GM23338 (cell line): ENCODE measurements around the gene GTPBP8. TPM values are rescaled to one million over a fixed set of nuclear protein-coding genes. Genes with fewer than 3 reads are reported as not detected.

ENCODE experiments used
- ATAC-seq: fragments of 200-7000 bp; cut with Tn5 transposase; 3 replicates; pipeline ENCODE4 v1.9.1; 2020
- DNase-seq: peaks from one replicate; pipeline ENCODE4 v3.0.0-alpha.2; 2015; ENCODE audit warnings: low spot score
- H2AFZ ChIP-seq: fragments of 200-600 bp; sonication (generic); 2 replicates; pipeline ENCODE4 v1.8.0; 2016; ENCODE audit warnings: antibody characterized with exemption, mild to moderate bottlenecking, moderate library complexity
- H3F3A ChIP-seq: fragments of 200-600 bp; sonication (generic); replicated peaks from 2 replicates; pipeline ENCODE4 v1.8.0; 2017; ENCODE audit warnings: antibody characterized with exemption, mixed run types, low read depth
- H3K27ac ChIP-seq: fragments of 200-600 bp; sonication (generic); 2 replicates; pipeline ENCODE4 v1.6.1; 2016; ENCODE audit warnings: low read depth
- H3K27me3 ChIP-seq: fragments of 200-600 bp; sonication (generic); 2 replicates; pipeline ENCODE4 v1.8.0; 2016; ENCODE audit warnings: mild to moderate bottlenecking, mixed run types, moderate library complexity; ENCODE audit not compliant: insufficient read depth
- H3K36me3 ChIP-seq: fragments of 200-600 bp; sonication (generic); 2 replicates; pipeline ENCODE4 v1.8.0; 2016; ENCODE audit warnings: mild to moderate bottlenecking; ENCODE audit not compliant: insufficient read depth
- H3K4me1 ChIP-seq: fragments of 200-600 bp; sonication (generic); 2 replicates; pipeline ENCODE4 v1.8.0; 2016; ENCODE audit warnings: mild to moderate bottlenecking, moderate library complexity; ENCODE audit not compliant: insufficient read depth
- H3K4me2 ChIP-seq: fragments of 200-600 bp; sonication (generic); 2 replicates; pipeline ENCODE4 v1.7.1; 2017; ENCODE audit warnings: mixed run types
- H3K4me3 ChIP-seq: fragments of 200-600 bp; sonication (generic); 2 replicates; pipeline ENCODE4 v1.6.1; 2016; ENCODE audit warnings: mixed run types
- H3K79me2 ChIP-seq: fragments of 200-600 bp; sonication (generic); replicated peaks from 2 replicates; pipeline ENCODE4 v1.8.0; 2017; ENCODE audit warnings: mild to moderate bottlenecking; ENCODE audit not compliant: insufficient read depth
- H3K9me2 ChIP-seq: fragments of 200-600 bp; sonication (generic); 2 replicates; pipeline ENCODE4 v1.8.0; 2017; ENCODE audit not compliant: insufficient read depth
- H4K20me1 ChIP-seq: fragments of 200-600 bp; sonication (generic); replicated peaks from 2 replicates; pipeline ENCODE4 v1.8.0; 2017; ENCODE audit warnings: mild to moderate bottlenecking; ENCODE audit not compliant: insufficient read depth
- H3K27ac Mint-ChIP-seq: 2 replicates; pipeline ENCODE4 v1.8.0; 2020; ENCODE audit warnings: inconsistent platforms, mild to moderate bottlenecking, moderate library complexity, mixed read lengths
- H3K27me3 Mint-ChIP-seq: 3 replicates; pipeline ENCODE4 v1.8.0; 2022; ENCODE audit warnings: low read depth, mild to moderate bottlenecking, moderate library complexity, mixed read lengths, inconsistent platforms; ENCODE audit not compliant: insufficient read depth, poor library complexity
- H3K36me3 Mint-ChIP-seq: 3 replicates; pipeline ENCODE4 v1.8.0; 2021; ENCODE audit warnings: low read depth, mild to moderate bottlenecking, inconsistent platforms, moderate library complexity, mixed read lengths
- H3K4me1 Mint-ChIP-seq: 3 replicates; pipeline ENCODE4 v1.8.0; 2020; ENCODE audit warnings: mild to moderate bottlenecking, inconsistent platforms, mixed read lengths
- H3K4me3 Mint-ChIP-seq: 3 replicates; pipeline ENCODE4 v1.8.0; 2021; ENCODE audit warnings: moderate library complexity, mild to moderate bottlenecking, inconsistent platforms, mixed read lengths
- H3K9me3 Mint-ChIP-seq: 3 replicates; pipeline ENCODE4 v1.8.0; 2020; ENCODE audit warnings: moderate library complexity, mild to moderate bottlenecking, inconsistent platforms, mixed read lengths
- CREB1 ChIP-seq: fragments of 250-450 bp; sonication (Bioruptor Pico); IDR thresholded peaks from 2 replicates; pipeline ENCODE4 v1.5.0; 2020; ENCODE audit warnings: low read depth, mild to moderate bottlenecking, moderate library complexity
- ETS1 ChIP-seq: IDR thresholded peaks from 2 replicates; pipeline ENCODE4 v1.6.1; 2016; ENCODE audit warnings: antibody characterized with exemption
- EZH2 ChIP-seq: fragments of 200-600 bp; sonication (generic); IDR thresholded peaks from one replicate; pipeline ENCODE4 v1.8.0; 2017; ENCODE audit warnings: antibody characterized with exemption, mild to moderate bottlenecking, low read depth; ENCODE audit not compliant: unreplicated experiment
- EZH2phosphoT487 ChIP-seq: fragments of 200-600 bp; sonication (generic); IDR thresholded peaks from one replicate; pipeline ENCODE4 v1.8.1; 2018; ENCODE audit warnings: antibody characterized with exemption; ENCODE audit not compliant: unreplicated experiment
- JUNB ChIP-seq: IDR thresholded peaks from one replicate; pipeline ENCODE4 v1.6.1; 2016; ENCODE audit warnings: antibody characterized with exemption; ENCODE audit not compliant: unreplicated experiment
- NANOG ChIP-seq: IDR thresholded peaks from 2 replicates; pipeline ENCODE4 v1.6.1; 2016; ENCODE audit warnings: antibody characterized with exemption, borderline replicate concordance
- POLR2AphosphoS5 ChIP-seq: IDR thresholded peaks from 2 replicates; pipeline ENCODE4 v1.6.1; 2016; ENCODE audit warnings: antibody characterized with exemption, low read depth
- REST ChIP-seq: IDR thresholded peaks from one replicate; pipeline ENCODE4 v1.6.1; 2018; ENCODE audit warnings: antibody characterized with exemption; ENCODE audit not compliant: unreplicated experiment
- STAT1 ChIP-seq: IDR thresholded peaks from one replicate; pipeline ENCODE4 v1.6.1; 2016; ENCODE audit warnings: antibody characterized with exemption; ENCODE audit not compliant: unreplicated experiment
- ZNF114 ChIP-seq: fragments of 250-450 bp; sonication (Bioruptor Pico); IDR thresholded peaks from 2 replicates; pipeline ENCODE4 v1.5.0; 2020; ENCODE audit warnings: mild to moderate bottlenecking, moderate library complexity
- ZNF331 ChIP-seq: fragments of 250-450 bp; sonication (Bioruptor Pico); IDR thresholded peaks from 2 replicates; pipeline ENCODE4 v1.5.0; 2020; ENCODE audit warnings: low read depth, mild to moderate bottlenecking, moderate library complexity
- polyA plus RNA-seq: library from polyadenylated mRNA; unstranded; fragments of >200 nt; fragmentation: Nextera tagmentation; extraction: Ambion mirVana; gene quantifications from 2 replicates; pipeline ENCODE4 v1.2.1, GENCODE V29; 2016
- total RNA-seq: library from RNA; depleted of rRNA; stranded (reverse); fragments of >200 nt; shearing (Covaris generic); gene quantifications from 2 replicates; pipeline ENCODE4 v1.2.3, GENCODE V29; 2014
- TF ChIP-seq, protein P1 (sequence below), 2 experiments: fragments of 200-600 bp in 1 of 2; sonication (generic) in 1 of 2; conservative IDR thresholded peaks; 2 replicates each; pipeline versions ENCODE4 v1.5.1 to v1.6.1; 2016 to 2017; ENCODE audit warnings: antibody characterized with exemption in 2 of 2, low read depth in 2 of 2, mild to moderate bottlenecking in 2 of 2, moderate library complexity in 1 of 2
- TF ChIP-seq, protein P2 (sequence below): fragments of 250-450 bp; sonication (Bioruptor Pico); IDR thresholded peaks from 2 replicates; pipeline ENCODE4 v1.5.0; 2020; ENCODE audit warnings: mild to moderate bottlenecking, moderate library complexity

GTPBP8 gene
- total and polyA plus RNA-seq, 2 experiments from 2014 or later, result 39.9 to 47.1 TPM

DNA sequence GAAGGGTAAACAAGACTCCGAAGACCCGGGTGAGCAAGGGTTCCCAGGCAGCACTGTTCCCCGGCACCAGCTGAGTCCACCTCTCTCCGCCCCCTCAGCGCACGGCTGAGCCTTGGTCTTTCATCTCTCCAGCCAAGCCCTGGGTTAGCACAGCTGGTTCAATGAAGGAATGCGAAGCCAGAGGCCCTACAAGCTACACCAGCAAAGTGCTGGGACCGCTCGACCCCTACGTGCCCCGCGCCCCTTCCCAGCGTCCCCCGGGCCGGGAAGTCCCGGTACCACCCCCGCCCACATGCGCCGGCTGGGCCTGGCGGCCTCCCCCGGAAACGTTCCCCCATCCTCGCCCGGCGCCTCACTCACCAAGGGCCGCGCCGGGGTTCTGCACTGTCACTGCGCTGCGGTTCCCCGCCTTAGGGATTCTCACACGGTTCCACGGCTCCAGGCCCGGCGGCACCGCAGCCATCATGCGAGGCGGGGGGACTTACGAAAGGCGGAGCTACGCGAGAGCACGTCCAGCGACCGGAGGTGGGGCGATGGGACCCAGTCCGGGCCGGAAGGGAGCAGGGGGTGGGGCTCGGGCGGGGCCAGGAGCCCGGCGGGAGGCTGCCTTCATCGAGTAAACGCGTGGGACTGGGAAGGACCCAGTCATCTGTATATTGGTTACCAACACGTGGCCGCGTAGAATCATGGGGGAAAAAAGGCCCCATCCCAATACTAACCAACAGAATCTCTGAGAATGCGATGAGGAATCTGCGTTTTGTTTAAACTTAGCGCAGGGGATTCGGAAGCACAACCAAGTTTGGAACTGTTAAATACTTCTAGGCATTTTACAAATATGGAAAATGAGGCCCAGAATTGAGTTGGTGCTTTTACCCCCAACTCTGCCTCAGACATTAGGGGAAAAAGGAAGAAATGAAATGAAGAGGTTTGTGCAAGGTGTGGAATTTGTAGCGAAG, 28.7 kb downstream of the GTPBP8 start:
- Histone ChIP-seq H3K27ac (peak overlapping the region; percentile 93), H3K36me3 (peaks cover 22% of the 10 kb centered on the region), H3K27me3 (no peaks in the 10 kb centered on the region), H3K79me2 (peaks cover 47% of the 10 kb centered on the region), H3K4me1 (peaks cover 10% of the 10 kb centered on the region; the same call in 1 of the 2 replicates), H2AFZ (peak overlapping the region; percentile 95), H4K20me1 (peaks cover 24% of the 10 kb centered on the region), H3K4me3 (peak overlapping the region; percentile 98), H3K4me2 (peak overlapping the region; percentile 97), H3K9me2 (no peaks in the 10 kb centered on the region; the same call in 1 of the 2 replicates), H3F3A (no peaks in the 10 kb centered on the region)
- Mint-ChIP-seq H3K4me3 (peak overlapping the region; percentile 97), H3K4me1 (peaks cover 23% of the 10 kb centered on the region), H3K27me3 (peaks cover 2% of the 10 kb centered on the region), H3K27ac (peak overlapping the region; percentile 94), H3K36me3 (peaks cover 23% of the 10 kb centered on the region), H3K9me3 (no peaks in the 10 kb centered on the region)
- TF ChIP-seq EZH2phosphoT487 (no peak), STAT1 (no peak), JUNB (no peak), POLR2AphosphoS5 (peak; percentile 87), REST (no peak), ZNF114 (0 out of 2 replicates have a peak, but pooled peaks have one; percentile 66), ZNF331 (CRISPR knock-in tag) (no peak), ETS1 (0 out of 2 replicates have a peak, but pooled peaks have one; percentile 52), EZH2 (no peak), NANOG (no peak), CREB1 (CRISPR knock-in tag) (peak; percentile 43)
- TF ChIP-seq, protein P1, sequence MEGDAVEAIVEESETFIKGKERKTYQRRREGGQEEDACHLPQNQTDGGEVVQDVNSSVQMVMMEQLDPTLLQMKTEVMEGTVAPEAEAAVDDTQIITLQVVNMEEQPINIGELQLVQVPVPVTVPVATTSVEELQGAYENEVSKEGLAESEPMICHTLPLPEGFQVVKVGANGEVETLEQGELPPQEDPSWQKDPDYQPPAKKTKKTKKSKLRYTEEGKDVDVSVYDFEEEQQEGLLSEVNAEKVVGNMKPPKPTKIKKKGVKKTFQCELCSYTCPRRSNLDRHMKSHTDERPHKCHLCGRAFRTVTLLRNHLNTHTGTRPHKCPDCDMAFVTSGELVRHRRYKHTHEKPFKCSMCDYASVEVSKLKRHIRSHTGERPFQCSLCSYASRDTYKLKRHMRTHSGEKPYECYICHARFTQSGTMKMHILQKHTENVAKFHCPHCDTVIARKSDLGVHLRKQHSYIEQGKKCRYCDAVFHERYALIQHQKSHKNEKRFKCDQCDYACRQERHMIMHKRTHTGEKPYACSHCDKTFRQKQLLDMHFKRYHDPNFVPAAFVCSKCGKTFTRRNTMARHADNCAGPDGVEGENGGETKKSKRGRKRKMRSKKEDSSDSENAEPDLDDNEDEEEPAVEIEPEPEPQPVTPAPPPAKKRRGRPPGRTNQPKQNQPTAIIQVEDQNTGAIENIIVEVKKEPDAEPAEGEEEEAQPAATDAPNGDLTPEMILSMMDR (conservative IDR thresholded peaks at IDR 0.05; ENCODE audit: low read depth in 2 of 2), result no peak
- TF ChIP-seq, protein P2, sequence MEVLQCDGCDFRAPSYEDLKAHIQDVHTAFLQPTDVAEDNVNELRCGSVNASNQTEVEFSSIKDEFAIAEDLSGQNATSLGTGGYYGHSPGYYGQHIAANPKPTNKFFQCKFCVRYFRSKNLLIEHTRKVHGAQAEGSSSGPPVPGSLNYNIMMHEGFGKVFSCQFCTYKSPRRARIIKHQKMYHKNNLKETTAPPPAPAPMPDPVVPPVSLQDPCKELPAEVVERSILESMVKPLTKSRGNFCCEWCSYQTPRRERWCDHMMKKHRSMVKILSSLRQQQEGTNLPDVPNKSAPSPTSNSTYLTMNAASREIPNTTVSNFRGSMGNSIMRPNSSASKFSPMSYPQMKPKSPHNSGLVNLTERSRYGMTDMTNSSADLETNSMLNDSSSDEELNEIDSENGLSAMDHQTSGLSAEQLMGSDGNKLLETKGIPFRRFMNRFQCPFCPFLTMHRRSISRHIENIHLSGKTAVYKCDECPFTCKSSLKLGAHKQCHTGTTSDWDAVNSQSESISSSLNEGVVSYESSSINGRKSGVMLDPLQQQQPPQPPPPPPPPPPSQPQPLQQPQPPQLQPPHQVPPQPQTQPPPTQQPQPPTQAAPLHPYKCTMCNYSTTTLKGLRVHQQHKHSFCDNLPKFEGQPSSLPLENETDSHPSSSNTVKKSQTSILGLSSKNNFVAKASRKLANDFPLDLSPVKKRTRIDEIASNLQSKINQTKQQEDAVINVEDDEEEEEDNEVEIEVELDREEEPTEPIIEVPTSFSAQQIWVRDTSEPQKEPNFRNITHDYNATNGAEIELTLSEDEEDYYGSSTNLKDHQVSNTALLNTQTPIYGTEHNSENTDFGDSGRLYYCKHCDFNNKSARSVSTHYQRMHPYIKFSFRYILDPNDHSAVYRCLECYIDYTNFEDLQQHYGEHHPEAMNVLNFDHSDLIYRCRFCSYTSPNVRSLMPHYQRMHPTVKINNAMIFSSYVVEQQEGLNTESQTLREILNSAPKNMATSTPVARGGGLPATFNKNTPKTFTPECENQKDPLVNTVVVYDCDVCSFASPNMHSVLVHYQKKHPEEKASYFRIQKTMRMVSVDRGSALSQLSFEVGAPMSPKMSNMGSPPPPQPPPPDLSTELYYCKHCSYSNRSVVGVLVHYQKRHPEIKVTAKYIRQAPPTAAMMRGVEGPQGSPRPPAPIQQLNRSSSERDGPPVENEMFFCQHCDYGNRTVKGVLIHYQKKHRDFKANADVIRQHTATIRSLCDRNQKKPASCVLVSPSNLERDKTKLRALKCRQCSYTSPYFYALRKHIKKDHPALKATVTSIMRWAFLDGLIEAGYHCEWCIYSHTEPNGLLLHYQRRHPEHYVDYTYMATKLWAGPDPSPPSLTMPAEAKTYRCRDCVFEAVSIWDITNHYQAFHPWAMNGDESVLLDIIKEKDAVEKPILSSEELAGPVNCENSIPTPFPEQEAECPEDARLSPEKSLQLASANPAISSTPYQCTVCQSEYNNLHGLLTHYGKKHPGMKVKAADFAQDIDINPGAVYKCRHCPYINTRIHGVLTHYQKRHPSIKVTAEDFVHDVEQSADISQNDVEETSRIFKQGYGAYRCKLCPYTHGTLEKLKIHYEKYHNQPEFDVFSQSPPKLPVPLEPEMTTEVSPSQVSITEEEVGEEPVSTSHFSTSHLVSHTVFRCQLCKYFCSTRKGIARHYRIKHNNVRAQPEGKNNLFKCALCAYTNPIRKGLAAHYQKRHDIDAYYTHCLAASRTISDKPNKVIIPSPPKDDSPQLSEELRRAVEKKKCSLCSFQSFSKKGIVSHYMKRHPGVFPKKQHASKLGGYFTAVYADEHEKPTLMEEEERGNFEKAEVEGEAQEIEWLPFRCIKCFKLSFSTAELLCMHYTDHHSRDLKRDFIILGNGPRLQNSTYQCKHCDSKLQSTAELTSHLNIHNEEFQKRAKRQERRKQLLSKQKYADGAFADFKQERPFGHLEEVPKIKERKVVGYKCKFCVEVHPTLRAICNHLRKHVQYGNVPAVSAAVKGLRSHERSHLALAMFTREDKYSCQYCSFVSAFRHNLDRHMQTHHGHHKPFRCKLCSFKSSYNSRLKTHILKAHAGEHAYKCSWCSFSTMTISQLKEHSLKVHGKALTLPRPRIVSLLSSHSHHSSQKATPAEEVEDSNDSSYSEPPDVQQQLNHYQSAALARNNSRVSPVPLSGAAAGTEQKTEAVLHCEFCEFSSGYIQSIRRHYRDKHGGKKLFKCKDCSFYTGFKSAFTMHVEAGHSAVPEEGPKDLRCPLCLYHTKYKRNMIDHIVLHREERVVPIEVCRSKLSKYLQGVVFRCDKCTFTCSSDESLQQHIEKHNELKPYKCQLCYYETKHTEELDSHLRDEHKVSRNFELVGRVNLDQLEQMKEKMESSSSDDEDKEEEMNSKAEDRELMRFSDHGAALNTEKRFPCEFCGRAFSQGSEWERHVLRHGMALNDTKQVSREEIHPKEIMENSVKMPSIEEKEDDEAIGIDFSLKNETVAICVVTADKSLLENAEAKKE, result no peak
- DNase-seq, result peak; percentile 97
- ATAC-seq, result peak; percentile 94
